GM10266 (cell line): ENCODE measurements around the gene MSRB2.

Source experiments
- DNase-seq: peaks from one replicate; pipeline ENCODE4 v3.0.0; 2012; ENCODE audit errors: extremely low spot score
- CTCF ChIP-seq: IDR thresholded peaks from 2 replicates; pipeline ENCODE4 v1.5.1; 2012; ENCODE audit warnings: mild to moderate bottlenecking, low read depth; ENCODE audit not compliant: control insufficient read depth, insufficient read depth; ENCODE audit errors: missing control alignments

Gene MSRB2

GRCh38 chr10:23073527-23073926, 21.9 kb upstream of the MSRB2 start:
- no peak for DNase-seq
- no peak for TF ChIP-seq CTCF

DNA sequence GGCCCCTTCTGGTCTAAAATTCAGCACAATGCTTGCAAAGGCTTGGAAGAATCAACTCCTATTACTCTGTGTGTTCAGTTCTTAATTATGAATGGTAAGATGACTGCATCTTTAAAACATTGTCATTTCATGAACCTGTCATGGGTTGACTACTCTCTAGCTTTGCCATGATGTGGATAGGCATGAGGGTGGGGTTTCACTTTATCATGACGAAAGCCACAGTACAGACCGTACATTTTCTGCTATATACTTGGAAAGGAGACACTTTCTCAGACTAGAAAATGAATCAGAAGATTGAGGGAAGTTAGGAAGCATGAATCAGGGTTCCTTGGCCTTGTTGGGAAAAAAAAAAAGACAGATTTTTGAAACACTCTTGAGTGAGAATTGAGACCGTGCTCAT, 19.7 kb upstream of the MSRB2 start:
- no peak for DNase-seq
- no peak for TF ChIP-seq CTCF

DNA sequence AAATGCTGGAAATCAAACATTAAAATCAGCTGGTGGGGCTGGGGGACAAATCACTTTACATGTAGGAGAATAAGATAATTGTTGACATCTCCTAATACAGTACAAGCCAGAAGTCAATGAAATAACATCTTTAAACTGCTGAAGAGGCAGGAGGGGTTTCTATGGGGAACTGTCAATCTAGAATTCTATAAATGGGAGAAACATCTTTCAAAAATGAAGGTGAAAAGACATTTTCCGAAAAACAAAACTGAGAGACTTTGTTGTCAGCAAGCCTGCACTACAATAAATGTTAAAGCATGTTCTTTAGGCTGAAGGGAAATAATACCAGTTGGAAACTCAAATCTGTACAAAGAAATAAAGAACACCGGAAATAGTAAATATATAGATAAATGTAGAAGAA, 17.3 kb upstream of the MSRB2 start:
- DNase-seq = no peak
- TF ChIP-seq CTCF = no peak

GRCh38 chr10:23079700-23080099, 15.7 kb upstream of the MSRB2 start:
- DNase-seq = no peak
- TF ChIP-seq CTCF = no peak

GRCh38 chr10:23080262-23080661, 15.1 kb upstream of the MSRB2 start:
- no peak for TF ChIP-seq CTCF
- no peak for DNase-seq

DNA sequence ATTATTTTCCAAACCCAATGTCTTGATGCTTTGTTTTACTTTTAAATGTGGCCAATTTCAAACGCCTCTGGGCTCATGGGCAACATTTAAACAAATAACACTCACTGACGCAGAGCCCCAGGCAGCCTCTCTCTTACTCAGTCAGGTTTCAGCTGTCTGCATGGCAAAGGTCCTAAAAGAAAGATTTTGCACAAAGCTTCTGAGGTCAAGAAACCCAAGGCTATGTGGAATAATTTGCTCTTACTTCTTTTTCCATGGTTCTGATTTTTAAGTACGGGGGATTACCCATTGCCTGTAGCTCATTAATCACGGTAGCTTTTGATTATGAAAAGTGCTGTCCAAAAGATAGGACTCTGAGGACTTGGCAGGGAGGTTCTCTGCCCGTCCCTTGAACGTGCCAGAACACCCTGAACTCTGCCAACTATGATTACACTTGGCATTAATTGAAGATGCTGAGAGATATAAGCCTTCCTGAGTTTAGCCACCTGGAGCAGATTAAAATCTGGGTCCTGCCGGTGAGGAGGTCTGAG, 14.1 kb upstream of the MSRB2 start:
- no peak for DNase-seq
- no peak for TF ChIP-seq CTCF

DNA sequence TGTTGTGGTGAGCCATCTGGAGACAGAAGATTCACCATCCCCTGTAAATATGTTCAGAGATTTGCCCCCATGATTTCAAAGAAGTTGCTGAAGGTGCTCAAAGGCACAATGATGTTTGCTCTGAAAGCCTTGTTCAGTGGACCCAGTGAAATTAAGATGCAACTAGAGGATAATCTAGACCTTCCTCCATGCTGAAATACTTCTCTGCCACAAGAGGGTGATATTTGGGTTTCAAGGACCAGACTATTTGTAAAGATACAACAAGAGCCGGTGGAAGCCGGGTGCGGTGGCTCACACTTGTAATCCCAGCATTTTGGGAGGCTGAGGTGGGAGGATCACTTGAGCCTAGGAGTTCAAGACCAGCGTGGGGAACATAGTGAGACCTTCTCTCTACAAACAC, 13.5 kb upstream of the MSRB2 start:
- peak; percentile 37 for TF ChIP-seq CTCF
- DNase-seq = no peak
